ENCODE data around the gene PI4KA.

DNA sequence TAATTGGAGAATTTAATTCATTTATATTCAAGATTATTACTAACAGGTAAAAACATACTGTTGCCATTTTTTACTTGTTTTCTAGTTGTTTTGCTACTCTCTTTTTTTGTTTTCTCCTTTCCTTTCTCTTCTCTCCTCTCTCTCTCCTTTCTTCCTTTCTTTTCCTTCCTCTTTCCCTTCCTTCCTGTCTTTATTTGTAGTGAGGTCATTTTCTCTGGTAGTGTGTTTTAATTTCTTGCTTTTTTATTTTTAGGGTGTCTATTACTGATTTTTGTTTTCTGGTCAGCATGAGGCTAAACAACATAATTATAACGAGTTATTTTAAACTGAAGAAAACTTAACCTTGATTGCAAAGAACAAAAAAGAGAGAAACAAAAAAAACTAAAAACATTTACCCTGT lies 197.1 kb downstream of the PI4KA start:
- TF ChIP-seq, protein P1, sequence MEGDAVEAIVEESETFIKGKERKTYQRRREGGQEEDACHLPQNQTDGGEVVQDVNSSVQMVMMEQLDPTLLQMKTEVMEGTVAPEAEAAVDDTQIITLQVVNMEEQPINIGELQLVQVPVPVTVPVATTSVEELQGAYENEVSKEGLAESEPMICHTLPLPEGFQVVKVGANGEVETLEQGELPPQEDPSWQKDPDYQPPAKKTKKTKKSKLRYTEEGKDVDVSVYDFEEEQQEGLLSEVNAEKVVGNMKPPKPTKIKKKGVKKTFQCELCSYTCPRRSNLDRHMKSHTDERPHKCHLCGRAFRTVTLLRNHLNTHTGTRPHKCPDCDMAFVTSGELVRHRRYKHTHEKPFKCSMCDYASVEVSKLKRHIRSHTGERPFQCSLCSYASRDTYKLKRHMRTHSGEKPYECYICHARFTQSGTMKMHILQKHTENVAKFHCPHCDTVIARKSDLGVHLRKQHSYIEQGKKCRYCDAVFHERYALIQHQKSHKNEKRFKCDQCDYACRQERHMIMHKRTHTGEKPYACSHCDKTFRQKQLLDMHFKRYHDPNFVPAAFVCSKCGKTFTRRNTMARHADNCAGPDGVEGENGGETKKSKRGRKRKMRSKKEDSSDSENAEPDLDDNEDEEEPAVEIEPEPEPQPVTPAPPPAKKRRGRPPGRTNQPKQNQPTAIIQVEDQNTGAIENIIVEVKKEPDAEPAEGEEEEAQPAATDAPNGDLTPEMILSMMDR (conservative IDR thresholded peaks at IDR 0.05; ENCODE audit: low read depth in 2 of 2) = no peak
- TF ChIP-seq EZH2 (IDR thresholded peaks at IDR 0.05; ENCODE audit: low read depth, unreplicated experiment) = no peak
- TF ChIP-seq EZH2phosphoT487 (IDR thresholded peaks at IDR 0.05; ENCODE audit: unreplicated experiment) = no peak
